Duodenal mucosa (tissue), 2 donors: ENCODE results near the gene LMCD1.

ENCODE experiments used
- H3K27ac ChIP-seq: one replicate; pipeline ENCODE4 v1.7.0; 2013; ENCODE audit warnings: low read depth, low read length
- H3K27me3 ChIP-seq, 2 donors: one replicate each; pipeline ENCODE4 v1.7.0; 2013; ENCODE audit warnings: low read length in 2 of 2, control low read depth in 1 of 2; ENCODE audit not compliant: insufficient read depth in 2 of 2, control insufficient read depth in 1 of 2
- H3K36me3 ChIP-seq, 2 donors: one replicate each; pipeline ENCODE4 v1.7.0; 2013; ENCODE audit warnings: low read length in 2 of 2, control low read depth in 1 of 2; ENCODE audit not compliant: insufficient read depth in 2 of 2, control insufficient read depth in 1 of 2
- H3K4me1 ChIP-seq, 2 donors: one replicate each; pipeline ENCODE4 v1.7.0; 2013; ENCODE audit warnings: low read length in 2 of 2, control low read depth in 1 of 2; ENCODE audit not compliant: insufficient read depth in 2 of 2, control insufficient read depth in 1 of 2
- H3K4me3 ChIP-seq, 2 donors: one replicate each; pipeline ENCODE4 v1.7.0; 2013; ENCODE audit warnings: low read length in 2 of 2, low read depth in 1 of 2
- H3K9ac ChIP-seq, 2 donors: one replicate each; pipeline ENCODE4 v1.7.0; 2013; ENCODE audit warnings: low read length in 2 of 2, low read depth in 1 of 2
- H3K9me3 ChIP-seq, 2 donors: one replicate each; pipeline ENCODE4 v1.7.0; 2013; ENCODE audit warnings: low read length in 2 of 2, control low read depth in 1 of 2; ENCODE audit not compliant: control insufficient read depth in 1 of 2

LMCD1 gene

GRCh38 chr3:8518138-8518537, 16.5 kb downstream of the LMCD1 start:
- Histone ChIP-seq H3K9me3 (no peaks in the 10 kb centered on the region), H3K4me1 (peaks cover 0 to 8% of the 10 kb centered on the region in 2 donors), H3K9ac (no peak overlapping the region), H3K4me3 (no peak overlapping the region), H3K36me3 (no peaks in the 10 kb centered on the region), H3K27me3 (no peaks in the 10 kb centered on the region), H3K27ac (no peak overlapping the region)

DNA sequence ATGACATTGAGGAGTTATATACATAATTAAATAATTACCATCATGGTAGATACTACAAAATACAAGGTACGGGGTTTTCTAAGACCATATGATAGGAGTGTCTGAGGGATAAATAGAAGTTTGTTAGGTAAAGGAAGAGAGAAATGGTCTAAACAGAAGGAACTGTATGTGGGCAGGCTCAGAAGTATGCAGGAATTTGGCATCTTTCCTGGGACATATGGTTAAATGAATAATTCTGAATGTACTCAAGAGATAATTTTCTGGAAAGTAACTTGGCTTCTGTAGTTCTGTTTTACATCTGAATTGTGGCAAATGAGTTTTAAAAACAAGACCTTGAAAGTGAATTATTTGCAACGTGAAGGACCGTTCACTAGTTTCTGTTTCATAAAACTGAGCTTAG, 17.5 kb downstream of the LMCD1 start:
- Histone ChIP-seq H3K9ac (no peak overlapping the region), H3K4me3 (no peak overlapping the region), H3K27ac (no peak overlapping the region), H3K27me3 (no peaks in the 10 kb centered on the region), H3K9me3 (no peaks in the 10 kb centered on the region), H3K4me1 (peaks cover 0 to 8% of the 10 kb centered on the region in 2 donors), H3K36me3 (no peaks in the 10 kb centered on the region)

- Histone ChIP-seq H3K9me3 (no peaks in the 10 kb centered on the region), H3K27ac (no peak overlapping the region), H3K36me3 (no peaks in the 10 kb centered on the region), H3K27me3 (no peaks in the 10 kb centered on the region), H3K4me1 (peaks cover 0 to 8% of the 10 kb centered on the region in 2 donors), H3K9ac (no peak overlapping the region), H3K4me3 (no peak overlapping the region)
Measured at GRCh38 chr3:8519774-8520448, 18.3 kb downstream of the LMCD1 start.

- Histone ChIP-seq H3K36me3 (no peaks in the 10 kb centered on the region), H3K9ac (no peak overlapping the region), H3K4me3 (no peak overlapping the region), H3K9me3 (no peaks in the 10 kb centered on the region), H3K27ac (no peak overlapping the region), H3K27me3 (no peaks in the 10 kb centered on the region), H3K4me1 (no peaks in the 10 kb centered on the region)
Measured at GRCh38 chr3:8520816-8521403, 19.3 kb downstream of the LMCD1 start.

DNA sequence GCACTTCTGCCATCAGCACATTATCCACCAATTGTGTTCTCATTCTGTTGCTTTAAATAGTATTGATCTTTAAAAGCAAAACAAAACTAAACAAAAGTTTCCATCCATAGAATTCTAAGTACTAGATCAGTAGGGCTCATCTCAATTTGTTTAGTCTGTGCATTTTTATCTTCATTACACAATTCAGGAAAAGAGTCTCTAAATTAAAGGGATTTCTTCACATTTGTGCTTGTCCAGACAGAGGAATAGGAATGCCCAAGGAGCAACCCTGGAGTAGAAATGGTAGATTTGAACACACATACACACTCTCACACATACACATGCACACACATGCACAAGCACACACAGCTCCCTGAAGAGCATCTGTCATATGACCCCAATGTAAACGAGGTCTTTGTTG, 21.4 kb downstream of the LMCD1 start:
- Histone ChIP-seq H3K27ac (no peak overlapping the region), H3K4me3 (no peak overlapping the region), H3K36me3 (no peaks in the 10 kb centered on the region), H3K9me3 (no peaks in the 10 kb centered on the region), H3K27me3 (no peaks in the 10 kb centered on the region), H3K4me1 (no peaks in the 10 kb centered on the region), H3K9ac (no peak overlapping the region)

DNA sequence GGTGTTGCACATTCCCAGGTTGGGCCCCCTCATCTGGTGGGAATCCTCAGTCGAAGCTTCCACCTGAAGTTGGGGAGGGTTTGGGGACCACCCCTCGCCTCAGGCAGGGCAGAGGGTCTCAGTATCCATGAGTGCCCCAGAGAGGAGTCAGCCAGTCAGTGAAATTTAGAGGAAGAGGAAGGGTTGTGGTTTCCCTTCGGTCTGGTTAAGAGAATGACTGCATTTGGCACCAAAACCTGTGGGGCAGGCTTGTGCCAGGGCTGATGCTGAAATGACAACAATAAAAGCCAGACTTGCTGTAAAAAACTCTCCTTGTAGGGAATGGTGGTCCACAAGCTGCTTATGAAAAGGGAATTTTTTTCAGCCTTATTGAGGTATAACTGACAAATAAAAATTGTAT, 22.6 kb downstream of the LMCD1 start:
- Histone ChIP-seq H3K9me3 (no peaks in the 10 kb centered on the region), H3K4me1 (peaks cover 8 to 9% of the 10 kb centered on the region in 2 donors), H3K4me3 (no peak overlapping the region), H3K36me3 (no peaks in the 10 kb centered on the region), H3K27me3 (no peaks in the 10 kb centered on the region), H3K27ac (no peak overlapping the region), H3K9ac (no peak overlapping the region)

GRCh38 chr3:8524656-8525399, 23.2 kb downstream of the LMCD1 start:
- Histone ChIP-seq H3K4me3 (no peak overlapping the region), H3K27ac (no peak overlapping the region), H3K4me1 (peaks cover 14% of the 10 kb centered on the region in 2 donors), H3K27me3 (no peaks in the 10 kb centered on the region), H3K9ac (no peak overlapping the region), H3K9me3 (no peaks in the 10 kb centered on the region), H3K36me3 (no peaks in the 10 kb centered on the region)

GRCh38 chr3:8525893-8526292, 24.3 kb downstream of the LMCD1 start:
- peaks cover 25% of the 10 kb centered on the region in 2 donors for H3K4me1 ChIP-seq
- no peaks in the 10 kb centered on the region for H3K9me3 ChIP-seq
- H3K27ac ChIP-seq, result no peak overlapping the region
- no peaks in the 10 kb centered on the region for H3K36me3 ChIP-seq
- H3K27me3 ChIP-seq, result no peaks in the 10 kb centered on the region
- H3K9ac ChIP-seq, result no peak overlapping the region
- no peak overlapping the region for H3K4me3 ChIP-seq

- Histone ChIP-seq H3K36me3 (no peaks in the 10 kb centered on the region), H3K9ac (no peak overlapping the region), H3K27ac (no peak overlapping the region), H3K4me3 (peak overlapping the region in 1 of 2 donors; percentile 25), H3K27me3 (no peaks in the 10 kb centered on the region), H3K9me3 (no peaks in the 10 kb centered on the region), H3K4me1 (peaks cover 32 to 34% of the 10 kb centered on the region in 2 donors)
Measured at GRCh38 chr3:8529181-8529637, 27.6 kb downstream of the LMCD1 start.
